NAMALWA (cell line): Measurements from ENCODE around the gene TPR.

ENCODE experiments used
- DNase-seq: peaks from one replicate; pipeline ENCODE4 v3.0.0-alpha.2; 2015; ENCODE audit warnings: low spot score

The TPR gene

GRCh38 chr1:186289943-186290545, 85.0 kb downstream of the TPR start:
- no peak for DNase-seq

- no peak for DNase-seq
These were observed 88.3 kb downstream of the TPR start for GRCh38 chr1:186286615-186287315.

GRCh38 chr1:186283374-186283773, 91.7 kb downstream of the TPR start:
- DNase-seq, result no peak

GRCh38 chr1:186282466-186282865, 92.6 kb downstream of the TPR start:
- DNase-seq, result no peak

GRCh38 chr1:186275822-186276221, 99.2 kb downstream of the TPR start:
- DNase-seq, result no peak

GRCh38 chr1:186272486-186272885, 102.6 kb downstream of the TPR start:
- no peak for DNase-seq

GRCh38 chr1:186271032-186271431, 104.0 kb downstream of the TPR start:
- no peak for DNase-seq
